Adrenal gland (tissue), 12 donors: Measurements from ENCODE around the gene CHD1L. TPM values are rescaled to one million over a fixed set of nuclear protein-coding genes. Genes with fewer than 3 reads are reported as not detected.
"Not testable (repeated sequence)": the region's sequence is repeated elsewhere in the genome, so short reads cannot be mapped to it uniquely, and the experiment has no call there.

Source experiments
- DNase-seq, 7 donors: peaks; one replicate each; pipeline ENCODE4 v3.0.0-alpha.2; 2019 to 2020
- H3K27ac ChIP-seq, 5 donors: fragments of 200-600 bp; sonication (generic) in 4 of 5; 1 replicate in 3 of 5; 2 replicates in 2 of 5; pipeline versions ENCODE4 v1.5.1 to v1.8.0; 2016 to 2020; ENCODE audit warnings: mild to moderate bottlenecking in 1 of 5
- H3K27me3 ChIP-seq: fragments of 200-600 bp; 2 replicates; pipeline ENCODE4 v1.8.0; 2021
- H3K36me3 ChIP-seq, 2 donors: fragments of 200-600 bp; replicated peaks in 1 of 2; 1 replicate in 1 of 2; 2 replicates in 1 of 2; pipeline versions ENCODE4 v1.5.1 to v1.8.0; 2018 to 2022
- H3K4me1 ChIP-seq, 2 donors: fragments of 200-600 bp; replicated peaks in 1 of 2; 1 replicate in 1 of 2; 2 replicates in 1 of 2; pipeline versions ENCODE4 v1.5.1 to v1.8.0; 2018 to 2021
- H3K4me3 ChIP-seq, 4 donors: fragments of 200-600 bp; sonication (generic) in 3 of 4; one replicate each; pipeline ENCODE4 v1.5.1; 2016 to 2018
- H3K9me3 ChIP-seq, 3 donors: fragments of 200-600 bp; sonication (generic) in 1 of 3; replicated peaks in 1 of 3; 1 replicate in 2 of 3; 2 replicates in 1 of 3; pipeline versions ENCODE4 v1.5.1 to v1.8.0; 2016 to 2021
- CTCF ChIP-seq, 6 experiments: fragments of 450-650 bp in 4 of 6; fragments of 200-600 bp in 2 of 6; sonication (generic) in 1 of 6; IDR thresholded peaks; 1 replicate in 5 of 6; 2 replicates in 1 of 6; pipeline versions ENCODE4 v1.5.1 to v1.8.0; 2016 to 2021; ENCODE audit warnings: antibody characterized with exemption in 6 of 6, mild to moderate bottlenecking in 2 of 6, moderate library complexity in 1 of 6
- POLR2A ChIP-seq, 2 donors: fragments of 450-650 bp; IDR thresholded peaks; one replicate each; pipeline ENCODE4 v1.6.1; 2017; ENCODE audit warnings: antibody characterized with exemption in 2 of 2, mild to moderate bottlenecking in 2 of 2, moderate library complexity in 1 of 2
- WGBS, 4 donors: extraction: QIAGEN DNeasy Blood & Tissue Kit in 2 of 4; methylation state at CpG; one replicate each; pipeline versions ENCODE4 v1.1.5 to v1.1.7; 2013 to 2017; 5-methylcytosine and 5-hydroxymethylcytosine counted together
- intact Hi-C, 2 donors: fragments of 100-400 bp; cut with DNase I; formaldehyde crosslinking; loops; one replicate each; pipeline versions ENCODE4 v1.14.1 to v1.15.0; 2022 to 2023
- polyA plus RNA-seq, 3 donors: library from polyadenylated mRNA; stranded (reverse); fragments of 200-250 nt in 2 of 3; fragments of 350-450 nt in 1 of 3; fragmentation: Illumina TruSeq in 1 of 3; extraction: RNeasy Lipid Tissue Mini Kit (QIAGEN cat#74804) in 1 of 3; gene quantifications; one replicate each; pipeline ENCODE4 v1.2.3, GENCODE V29; 2013 to 2014
- total RNA-seq, 9 donors: library from RNA; depleted of rRNA in 4 of 9; stranded (reverse); fragments of >200 nt in 4 of 9; fragments of 120-200 nt in 1 of 9; fragmentation: NEBNext Ultra II Directional in 1 of 9; extraction: Animal tissue kit (Norgen Biotek cat#: 25700) in 1 of 9; gene quantifications; one replicate each; pipeline versions ENCODE4 v1.1.0 to v1.2.4, GENCODE V29; 2013 to 2023
- donor health status: healthy with polysubstance abuse.
- donor health status: Bipolar disorder and iron deficiency.
- donor health status: DM: yes; HTN: yes; CAD: no.
- donor health status: DM: no; HTN: no; CAD: no.
- donor health status: DM: no; HTN: no; CAD: no.
- donor health status: DM: yes; HTN: yes; CAD: no.

CHD1L gene
- total and polyA plus RNA-seq, 12 donors, result 11.8 to 28.9 (median 22.6) TPM

- H3K27ac ChIP-seq, result no peak overlapping the region
- H3K27me3 ChIP-seq, result no peaks in the 10 kb centered on the region
- WGBS, 4 donors, result 85 to 91% (median 86%) methylated on average over 11 of the region's 11 CpGs
- H3K4me1 ChIP-seq, result peaks cover 0 to 15% of the 10 kb centered on the region in 2 donors
- intact Hi-C loops, result no loop called here
- no peak for DNase-seq
- no peaks in the 10 kb centered on the region for H3K36me3 ChIP-seq
- H3K4me3 ChIP-seq, result no peak overlapping the region
- TF ChIP-seq POLR2A (IDR thresholded peaks at IDR 0.05) (no peak), CTCF (IDR thresholded peaks at IDR 0.05) (no peak)
- no peaks in the 10 kb centered on the region for H3K9me3 ChIP-seq
Measured at GRCh38 chr1:147238925-147239820, 3.3 kb upstream of the CHD1L start.

- H3K9me3 ChIP-seq, H3K4me3 ChIP-seq, H3K27ac ChIP-seq, H3K27me3 ChIP-seq, H3K36me3 ChIP-seq, DNase-seq: not testable (repeated sequence)
- 88 to 97% (median 93%) methylated on average over 5 of the region's 5 CpGs for WGBS, 4 donors
- intact Hi-C loops, result loop anchor here in 1 of 2 donors (5.0 kb wide), 1 partner anchor 68 kb away; the partner anchor contains the start of gene PRKAB2
- peaks cover 0 to 19% of the 10 kb centered on the region in 2 donors for H3K4me1 ChIP-seq
Measured at GRCh38 chr1:147240131-147240721, 2.3 kb upstream of the CHD1L start.

GRCh38 chr1:147241934-147242448 is 493 bp upstream of the CHD1L start:
- WGBS, 4 donors, result 14 to 28% (median 18%) methylated on average over 8 to 9 of the region's 9 CpGs
- peaks cover 0 to 21% of the 10 kb centered on the region in 2 donors for H3K4me1 ChIP-seq
- no peaks in the 10 kb centered on the region for H3K9me3 ChIP-seq
- intact Hi-C loops, result loop anchor here (2.0 to 5.0 kb wide), 2 partner anchors 69 to 70 kb away; partner anchors contain the start of gene PRKAB2 (in 2 of the 2)
- no peak for TF ChIP-seq CTCF (IDR thresholded peaks at IDR 0.05)
- no peak for TF ChIP-seq POLR2A (IDR thresholded peaks at IDR 0.05)
- H3K36me3 ChIP-seq, result no peaks in the 10 kb centered on the region
- H3K27me3 ChIP-seq, result no peaks in the 10 kb centered on the region
- H3K27ac ChIP-seq, result peak overlapping the region in 4 of 5 donors; percentile 83 to 96 (median 92)
- peak overlapping the region in 2 of 4 donors; percentile 75 to 93 for H3K4me3 ChIP-seq
- DNase-seq, result no peak

DNA sequence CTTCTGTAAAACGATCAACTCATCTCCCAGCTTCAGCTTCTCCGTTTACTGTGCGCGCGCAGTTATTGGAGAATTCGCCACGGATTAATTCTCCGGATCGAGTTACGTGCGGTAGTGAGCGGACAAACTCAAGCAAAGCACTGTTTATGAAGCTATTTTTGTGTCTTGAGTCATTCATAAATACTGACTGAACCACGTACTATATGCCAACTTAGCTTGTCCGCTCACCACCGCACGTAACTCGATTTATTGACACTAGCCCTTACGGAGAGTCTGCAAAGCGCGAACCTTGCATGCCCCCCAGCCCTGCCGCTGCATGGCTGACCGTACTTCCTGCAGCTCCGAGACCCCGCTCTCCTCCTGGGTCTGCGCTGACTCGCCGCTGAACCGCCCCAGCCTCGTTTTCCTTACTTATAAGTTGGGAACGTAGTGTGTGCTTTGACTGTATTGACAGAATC is 773 bp downstream of the CHD1L start:
- intact Hi-C loops, result loop anchor here (2.0 to 5.0 kb wide), 2 partner anchors 70 to 71 kb away; partner anchors contain the start of gene PRKAB2 (in 2 of the 2)
- Histone ChIP-seq H3K9me3 (no peaks in the 10 kb centered on the region), H3K27ac (peak overlapping the region in 4 of 5 donors; percentile 83 to 96 (median 92)), H3K4me1 (peaks cover 0 to 25% of the 10 kb centered on the region in 2 donors), H3K4me3 (peak overlapping the region; percentile 36 to 93 (median 77)), H3K27me3 (no peaks in the 10 kb centered on the region), H3K36me3 (no peaks in the 10 kb centered on the region)
- WGBS, 4 donors, result 0 to 1% (median 0%) methylated on average over 23 to 30 of the region's 30 CpGs
- no peak for TF ChIP-seq POLR2A (IDR thresholded peaks at IDR 0.05)
- no peak for TF ChIP-seq CTCF (IDR thresholded peaks at IDR 0.05)
- peak in 4 of 7 donors; percentile 41 to 42 (median 41) for DNase-seq
